Measurements from ENCODE around the gene CLDN9. TPM values are rescaled to one million over a fixed set of nuclear protein-coding genes. Genes with fewer than 3 reads are reported as not detected.
A peak's percentile ranks its signal among the peaks of the same experiment; 100 is the strongest.

The CLDN9 gene
- total and polyA plus RNA-seq, 4 donors, result 0.05 to 0.32 (median 0.25) TPM

GRCh38 chr16:2970563-2970962, 42.2 kb upstream of the CLDN9 start:
- 85% methylated on average over 6 of the region's 6 CpGs for WGBS
- no peak overlapping the region for H3K9ac ChIP-seq (ENCODE audit: low read depth in 1 of 2, low read length in 2 of 2)
- TF ChIP-seq GABPA (IDR thresholded peaks at IDR 0.05 in 1 of 2, conservative IDR thresholded peaks at IDR 0.05 in 1 of 2) (no peak), JUND (IDR thresholded peaks at IDR 0.05) (no peak)
- TF ChIP-seq, protein P1, sequence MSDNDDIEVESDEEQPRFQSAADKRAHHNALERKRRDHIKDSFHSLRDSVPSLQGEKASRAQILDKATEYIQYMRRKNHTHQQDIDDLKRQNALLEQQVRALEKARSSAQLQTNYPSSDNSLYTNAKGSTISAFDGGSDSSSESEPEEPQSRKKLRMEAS (IDR thresholded peaks at IDR 0.05), result no peak

GRCh38 chr16:2971134-2971984, 41.4 kb upstream of the CLDN9 start:
- 96% methylated on average over 35 of the region's 35 CpGs for WGBS
- DNase-seq (ENCODE audit: low spot score), result no peak
- Histone ChIP-seq H3K27ac (ENCODE audit: low read depth in 1 of 2, low read length in 2 of 2) (no peak overlapping the region), H3K4me1 (ENCODE audit: control insufficient read depth in 4 of 4, insufficient read depth in 4 of 4, low read length in 3 of 4) (peaks cover 3 to 30% (median 21%) of the 10 kb centered on the region in 4 donors), H3K9ac (ENCODE audit: low read depth in 1 of 2, low read length in 2 of 2) (no peak overlapping the region), H3K9me3 (ENCODE audit: control insufficient read depth in 4 of 4, low read length in 3 of 4) (no peaks in the 10 kb centered on the region), H3K4me3 (ENCODE audit: low read depth in 1 of 3, low read length in 3 of 3) (no peak overlapping the region), H3K36me3 (ENCODE audit: control insufficient read depth in 4 of 4, insufficient read depth in 3 of 4, low read depth in 1 of 4, low read length in 3 of 4) (no peaks in the 10 kb centered on the region), H3K27me3 (ENCODE audit: control insufficient read depth in 4 of 4, insufficient read depth in 4 of 4, low read length in 3 of 4) (peaks cover 0 to 6% (median 2%) of the 10 kb centered on the region in 4 donors)
- TF ChIP-seq GABPA (IDR thresholded peaks at IDR 0.05 in 1 of 2, conservative IDR thresholded peaks at IDR 0.05 in 1 of 2) (no peak), YY1 (IDR thresholded peaks at IDR 0.05) (no peak)

More at GRCh38 chr16:2970563-2970962, 42.2 kb upstream of the CLDN9 start:
- Histone ChIP-seq H3K9me3 (ENCODE audit: control insufficient read depth in 4 of 4, low read length in 3 of 4) (no peaks in the 10 kb centered on the region), H3K36me3 (ENCODE audit: control insufficient read depth in 4 of 4, insufficient read depth in 3 of 4, low read depth in 1 of 4, low read length in 3 of 4) (no peaks in the 10 kb centered on the region), H3K27me3 (ENCODE audit: control insufficient read depth in 4 of 4, insufficient read depth in 4 of 4, low read length in 3 of 4) (peaks cover 0 to 6% (median 2%) of the 10 kb centered on the region in 4 donors), H3K4me3 (ENCODE audit: low read depth in 1 of 3, low read length in 3 of 3) (peak overlapping the region in 1 of 3 donors; percentile 76), H3K4me1 (ENCODE audit: control insufficient read depth in 4 of 4, insufficient read depth in 4 of 4, low read length in 3 of 4) (peaks cover 3 to 30% (median 21%) of the 10 kb centered on the region in 4 donors), H3K27ac (ENCODE audit: low read depth in 1 of 2, low read length in 2 of 2) (no peak overlapping the region)
- no peak for DNase-seq (ENCODE audit: low spot score)

- H3K27ac ChIP-seq (ENCODE audit: low read depth in 1 of 2, low read length in 2 of 2), result no peak overlapping the region
- H3K27me3 ChIP-seq (ENCODE audit: control insufficient read depth in 4 of 4, insufficient read depth in 4 of 4, low read length in 3 of 4), result peaks cover 0 to 6% (median 2%) of the 10 kb centered on the region in 4 donors
- H3K4me1 ChIP-seq (ENCODE audit: control insufficient read depth in 4 of 4, insufficient read depth in 4 of 4, low read length in 3 of 4), result peaks cover 3 to 27% (median 19%) of the 10 kb centered on the region in 4 donors
- WGBS, result 87% methylated on average over 15 of the region's 15 CpGs
- H3K9me3 ChIP-seq (ENCODE audit: control insufficient read depth in 4 of 4, low read length in 3 of 4), result no peaks in the 10 kb centered on the region
- no peak for DNase-seq (ENCODE audit: low spot score)
- no peaks in the 10 kb centered on the region for H3K36me3 ChIP-seq (ENCODE audit: control insufficient read depth in 4 of 4, insufficient read depth in 3 of 4, low read depth in 1 of 4, low read length in 3 of 4)
- H3K9ac ChIP-seq (ENCODE audit: low read depth in 1 of 2, low read length in 2 of 2), result no peak overlapping the region
- no peak for TF ChIP-seq CTCF (IDR thresholded peaks at IDR 0.05; ENCODE audit: low read depth, low read length, missing input control)
- TF ChIP-seq NR2F2 (IDR thresholded peaks at IDR 0.05), result no peak
- TF ChIP-seq ATF3 (IDR thresholded peaks at IDR 0.05), result no peak
- TF ChIP-seq EGR1 (IDR thresholded peaks at IDR 0.05; ENCODE audit: low read depth in 2 of 2), result no peak
- TF ChIP-seq, protein P1 (IDR thresholded peaks at IDR 0.05), result no peak
- no peak for TF ChIP-seq RAD21 (IDR thresholded peaks at IDR 0.05)
- no peak for TF ChIP-seq RXRA (IDR thresholded peaks at IDR 0.05)
- TF ChIP-seq REST (IDR thresholded peaks at IDR 0.05), result no peak
- H3K4me3 ChIP-seq (ENCODE audit: low read depth in 1 of 3, low read length in 3 of 3), result no peak overlapping the region
These were observed 40.5 kb upstream of the CLDN9 start for GRCh38 chr16:2971985-2972784.

All from liver (tissue), 9 donors.